Measurements from ENCODE around the gene LOXHD1.

DNA sequence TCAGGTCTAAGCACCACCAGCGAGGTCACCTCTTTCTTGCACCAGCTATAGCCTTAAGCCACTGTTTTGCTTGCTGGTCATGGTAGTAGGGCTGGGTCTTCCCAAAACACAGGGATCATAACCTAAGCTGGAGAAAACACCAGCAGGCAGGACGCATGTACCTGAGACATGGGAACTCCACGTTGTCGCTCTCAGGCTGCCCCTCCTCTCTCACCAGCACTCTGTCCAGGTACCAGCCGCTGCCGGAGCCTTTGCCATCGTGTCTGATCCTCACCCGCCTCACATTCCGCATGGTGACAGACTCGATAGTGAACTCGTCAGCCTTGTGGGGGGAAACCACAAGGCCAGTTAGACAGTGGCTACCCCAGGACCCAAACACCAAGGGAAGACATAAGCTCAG lies 79.5 kb downstream of the LOXHD1 start:
- TF ChIP-seq CTCF (IDR thresholded peaks at IDR 0.05; ENCODE audit: borderline replicate concordance, extremely low read depth, low read length, poor library complexity, severe bottlenecking) (no peak), EZH2 (IDR thresholded peaks at IDR 0.05; ENCODE audit: borderline replicate concordance, low read depth, low read length, severe bottlenecking) (no peak)
